Activated T-cell treated with anti-CD3 and anti-CD28 coated beads, Interleukin-2, amount 50 U/mL, for 24 hours (primary cell): Measurements from ENCODE around the gene TMEM94.

Source experiments
- DNase-seq: peaks from one replicate; pipeline ENCODE4 v3.0.0-alpha.2; 2020
- H3K27ac Mint-ChIP-seq: 2 replicates; pipeline ENCODE4 v1.8.0; 2020; ENCODE audit warnings: mild to moderate bottlenecking, mixed read lengths
- H3K27me3 Mint-ChIP-seq: 2 replicates; pipeline ENCODE4 v1.8.0; 2020; ENCODE audit warnings: mixed read lengths
- H3K36me3 Mint-ChIP-seq: 2 replicates; pipeline ENCODE4 v1.8.0; 2020; ENCODE audit warnings: low read depth, mixed read lengths
- H3K4me1 Mint-ChIP-seq: 2 replicates; pipeline ENCODE4 v1.8.0; 2020; ENCODE audit warnings: low read depth, mixed read lengths
- H3K4me3 Mint-ChIP-seq: 2 replicates; pipeline ENCODE4 v1.8.0; 2020; ENCODE audit warnings: mild to moderate bottlenecking, moderate library complexity, mixed read lengths
- H3K9me3 Mint-ChIP-seq: 2 replicates; pipeline ENCODE4 v1.8.0; 2020; ENCODE audit warnings: mixed read lengths

TMEM94 gene

GRCh38 chr17:75503976-75504346, 47.5 kb downstream of the TMEM94 start:
- Mint-ChIP-seq H3K4me1 (no peaks in the 10 kb centered on the region), H3K27ac (no peak overlapping the region), H3K9me3 (no peaks in the 10 kb centered on the region), H3K27me3 (no peaks in the 10 kb centered on the region), H3K4me3 (no peak overlapping the region), H3K36me3 (peaks cover 14% of the 10 kb centered on the region)
- no peak for DNase-seq

DNA sequence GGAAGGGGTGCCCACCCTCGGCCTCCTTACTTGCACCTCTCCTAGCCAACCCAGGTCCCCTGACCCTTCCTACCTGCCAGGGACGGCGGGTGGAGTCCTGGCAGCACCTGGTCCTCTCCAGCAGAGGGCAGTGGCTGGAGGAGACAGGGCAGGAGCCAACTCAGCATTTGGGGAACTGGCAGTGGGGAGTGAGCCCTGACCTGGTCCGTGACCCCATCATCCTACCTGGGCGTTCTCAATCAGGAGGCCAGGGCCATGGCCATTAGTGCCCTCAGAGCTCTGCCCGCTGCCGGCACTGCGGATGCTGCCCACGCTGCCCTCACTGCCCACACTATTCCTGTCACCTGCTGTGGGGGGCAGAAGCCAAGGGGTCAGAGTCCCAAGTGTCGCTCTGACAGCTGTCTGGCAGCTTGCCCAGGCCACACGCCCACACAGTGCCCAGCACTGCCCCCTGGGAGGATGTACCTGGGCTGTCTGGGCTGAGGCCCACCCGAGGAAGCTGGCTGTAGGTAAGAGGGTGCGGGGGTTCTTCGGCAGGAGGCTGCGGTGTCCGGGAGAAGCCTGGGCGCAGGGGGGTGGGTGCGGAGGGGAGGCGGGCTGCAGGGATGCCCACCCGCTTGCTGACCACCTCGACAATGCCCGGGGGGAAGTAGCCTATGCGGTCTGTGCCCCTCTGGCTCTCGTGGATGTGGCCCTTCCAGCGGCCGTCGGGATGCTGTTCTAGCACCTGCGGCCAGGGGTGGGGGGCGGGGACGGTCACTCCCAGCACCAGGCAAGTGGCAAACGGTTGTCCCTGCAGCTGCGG, 48.1 kb downstream of the TMEM94 start:
- H3K36me3 Mint-ChIP-seq, result peaks cover 9% of the 10 kb centered on the region

GRCh38 chr17:75505152-75505409, 48.6 kb downstream of the TMEM94 start:
- H3K9me3 Mint-ChIP-seq, result no peaks in the 10 kb centered on the region
- DNase-seq, result no peak
- H3K4me1 Mint-ChIP-seq, result no peaks in the 10 kb centered on the region
- no peak overlapping the region for H3K4me3 Mint-ChIP-seq
- peaks cover 4% of the 10 kb centered on the region for H3K36me3 Mint-ChIP-seq
- no peak overlapping the region for H3K27ac Mint-ChIP-seq
- H3K27me3 Mint-ChIP-seq, result no peaks in the 10 kb centered on the region

More for the DNA sequence above, 48.1 kb downstream of the TMEM94 start:
- H3K27me3 Mint-ChIP-seq, result no peaks in the 10 kb centered on the region
- no peak overlapping the region for H3K27ac Mint-ChIP-seq
- peak; percentile 52 for DNase-seq
- H3K4me3 Mint-ChIP-seq, result no peak overlapping the region
- H3K4me1 Mint-ChIP-seq, result no peaks in the 10 kb centered on the region
- H3K9me3 Mint-ChIP-seq, result no peaks in the 10 kb centered on the region

- H3K9me3 Mint-ChIP-seq, result no peaks in the 10 kb centered on the region
- H3K27me3 Mint-ChIP-seq, result no peaks in the 10 kb centered on the region
- no peak overlapping the region for H3K4me3 Mint-ChIP-seq
- H3K27ac Mint-ChIP-seq, result no peak overlapping the region
- H3K4me1 Mint-ChIP-seq, result no peaks in the 10 kb centered on the region
- DNase-seq, result no peak
- no peaks in the 10 kb centered on the region for H3K36me3 Mint-ChIP-seq
Measured at GRCh38 chr17:75505640-75506039, 49.2 kb downstream of the TMEM94 start.

- DNase-seq, result no peak
- Mint-ChIP-seq H3K4me1 (no peaks in the 10 kb centered on the region), H3K27me3 (no peaks in the 10 kb centered on the region), H3K4me3 (no peak overlapping the region), H3K9me3 (no peaks in the 10 kb centered on the region), H3K36me3 (no peaks in the 10 kb centered on the region), H3K27ac (no peak overlapping the region)
Measured at GRCh38 chr17:75506134-75506533, 49.7 kb downstream of the TMEM94 start.

GRCh38 chr17:75506888-75507287, 50.5 kb downstream of the TMEM94 start:
- DNase-seq, result no peak
- Mint-ChIP-seq H3K27ac (no peak overlapping the region), H3K4me1 (no peaks in the 10 kb centered on the region), H3K4me3 (no peak overlapping the region), H3K9me3 (no peaks in the 10 kb centered on the region), H3K27me3 (no peaks in the 10 kb centered on the region), H3K36me3 (no peaks in the 10 kb centered on the region)

GRCh38 chr17:75507733-75508719, 51.6 kb downstream of the TMEM94 start:
- H3K4me1 Mint-ChIP-seq, result no peaks in the 10 kb centered on the region
- no peaks in the 10 kb centered on the region for H3K27me3 Mint-ChIP-seq
- DNase-seq, result no peak

DNA sequence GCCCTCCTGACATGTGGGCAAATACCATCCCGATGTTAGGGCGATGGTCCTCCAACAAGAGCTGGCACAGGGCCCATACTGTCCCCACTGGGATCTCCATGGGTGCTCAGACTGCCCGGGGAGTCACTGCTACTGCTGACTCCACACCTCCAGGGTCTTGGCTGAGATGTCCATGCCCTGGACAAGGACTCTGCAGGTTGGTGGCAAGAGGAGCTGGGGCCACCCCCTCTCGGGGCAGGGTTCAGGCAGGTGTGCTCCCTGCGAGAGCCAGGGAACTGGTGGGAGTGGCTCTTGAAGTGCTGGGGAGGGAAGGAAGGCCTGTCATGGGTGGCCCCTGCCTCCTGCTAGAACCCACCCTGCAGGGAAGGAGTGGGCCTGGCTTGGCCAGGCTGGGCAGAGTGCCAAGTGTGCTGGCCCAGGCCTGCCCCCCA, 52.5 kb downstream of the TMEM94 start:
- no peak for DNase-seq
- Mint-ChIP-seq H3K9me3 (no peaks in the 10 kb centered on the region), H3K36me3 (no peaks in the 10 kb centered on the region), H3K4me3 (no peak overlapping the region), H3K4me1 (no peaks in the 10 kb centered on the region), H3K27me3 (peaks cover under 1% of the 10 kb centered on the region), H3K27ac (no peak overlapping the region)

More at GRCh38 chr17:75507733-75508719, 51.6 kb downstream of the TMEM94 start:
- H3K9me3 Mint-ChIP-seq, result no peaks in the 10 kb centered on the region
- H3K27ac Mint-ChIP-seq, result no peak overlapping the region
- H3K4me3 Mint-ChIP-seq, result no peak overlapping the region
- no peaks in the 10 kb centered on the region for H3K36me3 Mint-ChIP-seq

DNA sequence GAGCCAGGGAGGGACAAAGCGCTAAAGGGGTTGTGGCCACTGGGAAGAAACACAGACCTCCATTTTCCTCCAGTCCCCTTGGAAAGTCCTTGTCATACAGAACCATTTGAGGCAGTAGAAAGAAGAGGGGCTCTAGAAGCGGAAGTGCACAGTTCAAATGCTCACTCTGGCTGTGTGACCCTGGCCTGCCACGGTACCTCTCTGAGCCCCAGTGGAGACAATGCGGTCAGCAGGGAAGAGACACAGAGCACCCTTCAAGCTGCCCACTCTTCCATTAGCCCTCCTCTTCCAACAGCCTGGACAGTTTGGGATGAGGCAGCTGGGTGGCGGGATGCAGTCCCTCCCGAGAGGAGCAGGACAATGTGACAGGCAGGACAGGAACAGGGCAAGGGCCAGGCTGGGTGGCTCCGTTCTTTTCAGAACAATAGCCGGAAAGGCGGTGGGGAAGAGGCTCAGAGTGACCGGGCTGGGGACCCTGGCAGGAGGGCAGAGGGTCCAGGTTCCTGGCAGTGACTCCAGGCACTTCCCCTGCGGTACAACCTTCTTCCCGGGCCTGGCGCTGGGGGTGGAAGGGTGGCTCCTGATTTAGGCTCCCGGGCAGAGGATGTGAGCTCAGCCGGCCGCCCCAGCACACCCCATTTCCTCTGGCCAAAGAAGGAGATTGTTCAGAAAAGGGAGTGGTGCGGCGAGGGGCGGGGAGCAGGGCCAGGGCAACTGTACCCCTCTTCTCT, 53.3 kb downstream of the TMEM94 start:
- Mint-ChIP-seq H3K27ac (no peak overlapping the region), H3K4me1 (peaks cover 2% of the 10 kb centered on the region), H3K4me3 (no peak overlapping the region), H3K36me3 (no peaks in the 10 kb centered on the region), H3K27me3 (peaks cover 3% of the 10 kb centered on the region), H3K9me3 (no peaks in the 10 kb centered on the region)
- DNase-seq, result no peak

- no peak for DNase-seq
- Mint-ChIP-seq H3K27me3 (peaks cover 3% of the 10 kb centered on the region), H3K4me3 (no peak overlapping the region), H3K36me3 (no peaks in the 10 kb centered on the region), H3K27ac (no peak overlapping the region), H3K4me1 (peaks cover 3% of the 10 kb centered on the region), H3K9me3 (no peaks in the 10 kb centered on the region)
Measured at GRCh38 chr17:75511270-75511609, 54.8 kb downstream of the TMEM94 start.

GRCh38 chr17:75511610-75512575, 55.5 kb downstream of the TMEM94 start:
- Mint-ChIP-seq H3K9me3 (no peaks in the 10 kb centered on the region), H3K36me3 (no peaks in the 10 kb centered on the region), H3K4me1 (peaks cover 3% of the 10 kb centered on the region), H3K27me3 (peaks cover 3% of the 10 kb centered on the region), H3K27ac (no peak overlapping the region), H3K4me3 (no peak overlapping the region)
- no peak for DNase-seq

DNA sequence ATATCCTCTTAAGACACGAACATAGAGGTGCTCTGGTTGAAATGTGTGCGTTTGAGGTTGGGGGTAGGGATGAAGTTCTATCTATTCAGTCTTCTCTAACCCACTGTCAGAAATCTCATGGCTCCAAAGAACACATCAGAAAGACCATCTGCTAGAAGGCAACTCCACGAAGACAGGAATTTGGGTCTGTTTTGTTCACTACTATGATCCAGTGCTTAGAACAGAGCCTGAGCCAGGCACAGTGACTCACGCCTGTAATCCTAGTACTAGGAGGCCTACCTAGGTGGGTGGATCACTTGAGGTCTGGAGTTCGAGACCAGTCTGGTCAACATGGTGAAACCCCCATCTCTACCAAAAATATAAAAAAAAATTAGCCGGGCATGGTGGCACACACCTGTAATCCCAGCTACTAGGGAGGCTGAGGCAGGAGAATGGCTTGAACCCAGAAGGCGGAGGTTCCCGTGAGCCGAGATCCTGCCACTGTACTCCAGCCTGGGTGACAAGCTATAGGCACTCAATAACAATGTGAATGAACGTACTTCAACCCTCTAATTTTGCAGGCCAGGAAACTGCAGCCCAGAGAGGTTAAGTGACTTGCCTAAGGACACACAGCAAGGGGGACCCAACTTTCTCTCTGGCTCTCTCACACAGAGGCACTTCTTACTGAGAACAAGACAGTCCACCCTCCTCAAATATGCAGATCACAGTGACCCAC, 56.6 kb downstream of the TMEM94 start:
- no peak for DNase-seq
- Mint-ChIP-seq H3K9me3 (no peaks in the 10 kb centered on the region), H3K4me1 (peaks cover 14% of the 10 kb centered on the region), H3K36me3 (peaks cover 8% of the 10 kb centered on the region), H3K27ac (no peak overlapping the region), H3K4me3 (no peak overlapping the region), H3K27me3 (peaks cover 3% of the 10 kb centered on the region)

- Mint-ChIP-seq H3K27me3 (peaks cover 3% of the 10 kb centered on the region), H3K4me3 (no peak overlapping the region), H3K27ac (no peak overlapping the region), H3K9me3 (no peaks in the 10 kb centered on the region), H3K4me1 (peaks cover 19% of the 10 kb centered on the region), H3K36me3 (peaks cover 14% of the 10 kb centered on the region)
- no peak for DNase-seq
Measured at GRCh38 chr17:75513641-75514000, 57.2 kb downstream of the TMEM94 start.
